ENCODE data around the gene SH2D4B.

The SH2D4B gene

GRCh38 chr10:80537736-80538480, at the start of gene SH2D4B:
SH2D4B (plus strand) TSS chr10:80537902; CDS start chr10:80538332, 430 bp downstream.
- DNase-seq (ENCODE audit: low spot score), result no peak
- FAIRE-seq, result no peak

GRCh38 chr10:80488539-80489066, 49.1 kb upstream of the SH2D4B start:
- no peak for FAIRE-seq
- DNase-seq (ENCODE audit: low spot score), result no peak

GRCh38 chr10:80489371-80490112, 48.2 kb upstream of the SH2D4B start:
- no peak for DNase-seq (ENCODE audit: low spot score)
- FAIRE-seq, result no peak

- FAIRE-seq (no peak), DNase-seq (ENCODE audit: low spot score) (no peak)
Measured at GRCh38 chr10:80491251-80492102, 46.2 kb upstream of the SH2D4B start.

- FAIRE-seq, result no peak
- DNase-seq (ENCODE audit: low spot score), result no peak
Measured at GRCh38 chr10:80492848-80493521, 44.7 kb upstream of the SH2D4B start.

GRCh38 chr10:80493522-80494051, 44.1 kb upstream of the SH2D4B start:
- DNase-seq (ENCODE audit: low spot score), result no peak

GRCh38 chr10:80496555-80497172, 41.0 kb upstream of the SH2D4B start:
- no peak for FAIRE-seq
- no peak for DNase-seq (ENCODE audit: low spot score)

More at GRCh38 chr10:80493522-80494051, 44.1 kb upstream of the SH2D4B start:
- no peak for FAIRE-seq

GRCh38 chr10:80497187-80498077, 40.3 kb upstream of the SH2D4B start:
- no peak for FAIRE-seq
- no peak for DNase-seq (ENCODE audit: low spot score)

- FAIRE-seq (no peak), DNase-seq (ENCODE audit: low spot score) (no peak)
Measured at GRCh38 chr10:80498078-80498832, 39.4 kb upstream of the SH2D4B start.

- no peak for FAIRE-seq
Measured at GRCh38 chr10:80498833-80499741, 38.6 kb upstream of the SH2D4B start.

GRCh38 chr10:80500572-80501380, 36.9 kb upstream of the SH2D4B start:
- DNase-seq (ENCODE audit: low spot score), result no peak
- no peak for FAIRE-seq

More at GRCh38 chr10:80498833-80499741, 38.6 kb upstream of the SH2D4B start:
- peak; percentile 92 for DNase-seq (ENCODE audit: low spot score)

- FAIRE-seq (no peak), DNase-seq (ENCODE audit: low spot score) (no peak)
Measured at GRCh38 chr10:80501381-80501912, 36.3 kb upstream of the SH2D4B start.

- DNase-seq (ENCODE audit: low spot score) (peak; percentile 55), FAIRE-seq (no peak)
Measured at GRCh38 chr10:80501913-80502521, 35.7 kb upstream of the SH2D4B start.

GRCh38 chr10:80502621-80503583, 34.8 kb upstream of the SH2D4B start:
- no peak for FAIRE-seq
- no peak for DNase-seq (ENCODE audit: low spot score)
